ENCODE data around the gene CEP192. TPM values are rescaled to one million over a fixed set of nuclear protein-coding genes. Genes with fewer than 3 reads are reported as not detected.
"Not testable (repeated sequence)": the region's sequence is repeated elsewhere in the genome, so short reads cannot be mapped to it uniquely, and the experiment has no call there.

Gene CEP192
- total RNA-seq, 1 donor from 2014 or later = 17.4 TPM

- no peak overlapping the region for H3K4me3 ChIP-seq (ENCODE audit: low read depth, low read length)
- DNase-seq (ENCODE audit: low read depth) = no peak
- TF ChIP-seq CTCF (conservative IDR thresholded peaks at IDR 0.05; ENCODE audit: low read depth, low read length) = no peak
These were observed 85.7 kb downstream of the CEP192 start for GRCh38 chr18:13076886-13077285.

GRCh38 chr18:13077473-13077872 lies 86.3 kb downstream of the CEP192 start:
- TF ChIP-seq CTCF (conservative IDR thresholded peaks at IDR 0.05; ENCODE audit: low read depth, low read length) = no peak
- no peak for DNase-seq (ENCODE audit: low read depth)

GRCh38 chr18:13078065-13078464 lies 86.9 kb downstream of the CEP192 start:
- not testable (repeated sequence) for DNase-seq (ENCODE audit: low read depth); H3K4me3 ChIP-seq (ENCODE audit: low read depth, low read length)

More at GRCh38 chr18:13077473-13077872, 86.3 kb downstream of the CEP192 start:
- no peak overlapping the region for H3K4me3 ChIP-seq (ENCODE audit: low read depth, low read length)

GRCh38 chr18:13086906-13087305 lies 95.7 kb downstream of the CEP192 start:
- DNase-seq (ENCODE audit: low read depth) = no peak
- no peak for TF ChIP-seq CTCF (conservative IDR thresholded peaks at IDR 0.05; ENCODE audit: low read depth, low read length)
- no peak overlapping the region for H3K4me3 ChIP-seq (ENCODE audit: low read depth, low read length)

- TF ChIP-seq CTCF (conservative IDR thresholded peaks at IDR 0.05; ENCODE audit: low read depth, low read length) = no peak
- DNase-seq (ENCODE audit: low read depth) = no peak
- H3K4me3 ChIP-seq (ENCODE audit: low read depth, low read length) = no peak overlapping the region
These were observed 104.3 kb downstream of the CEP192 start for GRCh38 chr18:13095466-13095865.

- H3K4me3 ChIP-seq (ENCODE audit: low read depth, low read length) = no peak overlapping the region
These were observed 105.1 kb downstream of the CEP192 start for GRCh38 chr18:13096232-13096631.

GRCh38 chr18:13096719-13097118 lies 105.6 kb downstream of the CEP192 start:
- TF ChIP-seq CTCF (conservative IDR thresholded peaks at IDR 0.05; ENCODE audit: low read depth, low read length) = no peak
- no peak for DNase-seq (ENCODE audit: low read depth)
- no peak overlapping the region for H3K4me3 ChIP-seq (ENCODE audit: low read depth, low read length)

More at GRCh38 chr18:13096232-13096631, 105.1 kb downstream of the CEP192 start:
- no peak for DNase-seq (ENCODE audit: low read depth)
- no peak for TF ChIP-seq CTCF (conservative IDR thresholded peaks at IDR 0.05; ENCODE audit: low read depth, low read length)

- not testable (repeated sequence) for DNase-seq (ENCODE audit: low read depth); H3K4me3 ChIP-seq (ENCODE audit: low read depth, low read length)
These were observed 106.9 kb downstream of the CEP192 start for GRCh38 chr18:13098104-13098503.
